Mesothelial cell of epicardium (in vitro differentiated cells): ENCODE results near the gene NTNG2. TPM values are rescaled to one million over a fixed set of nuclear protein-coding genes. Genes with fewer than 3 reads are reported as not detected.

Experiments
- DNase-seq, 2 experiments: peaks; one replicate each; pipeline ENCODE4 v3.0.0; 2021; ENCODE audit warnings: low spot score in 2 of 2; ENCODE audit not compliant: unreplicated experiment in 2 of 2
- H3K27ac Mint-ChIP-seq: 2 replicates; pipeline ENCODE4 v1.8.0; 2021; ENCODE audit warnings: mixed read lengths
- H3K27me3 Mint-ChIP-seq: 2 replicates; pipeline ENCODE4 v1.8.0; 2021; ENCODE audit warnings: low read depth, mixed read lengths
- H3K36me3 Mint-ChIP-seq: 2 replicates; pipeline ENCODE4 v1.8.0; 2021; ENCODE audit warnings: mixed read lengths
- H3K4me1 Mint-ChIP-seq: 2 replicates; pipeline ENCODE4 v1.8.0; 2021; ENCODE audit warnings: mixed read lengths
- H3K4me3 Mint-ChIP-seq: 2 replicates; pipeline ENCODE4 v1.8.0; 2021; ENCODE audit warnings: mild to moderate bottlenecking, moderate library complexity, mixed read lengths
- H3K9me3 Mint-ChIP-seq: 2 replicates; pipeline ENCODE4 v1.8.0; 2021; ENCODE audit warnings: mixed read lengths
- total RNA-seq: library from RNA; stranded (reverse); gene quantifications from 3 replicates; pipeline ENCODE4 v1.2.1, GENCODE V29; 2021
- TF ChIP-seq, protein P1 (sequence below): fragments of 200-600 bp; sonication (generic); IDR thresholded peaks from one replicate; pipeline ENCODE4 v1.5.0; 2021; ENCODE audit warnings: antibody characterized with exemption; ENCODE audit not compliant: unreplicated experiment

NTNG2 gene
- total RNA-seq, 1 donor from 2014 or later: 8.1 TPM

DNA sequence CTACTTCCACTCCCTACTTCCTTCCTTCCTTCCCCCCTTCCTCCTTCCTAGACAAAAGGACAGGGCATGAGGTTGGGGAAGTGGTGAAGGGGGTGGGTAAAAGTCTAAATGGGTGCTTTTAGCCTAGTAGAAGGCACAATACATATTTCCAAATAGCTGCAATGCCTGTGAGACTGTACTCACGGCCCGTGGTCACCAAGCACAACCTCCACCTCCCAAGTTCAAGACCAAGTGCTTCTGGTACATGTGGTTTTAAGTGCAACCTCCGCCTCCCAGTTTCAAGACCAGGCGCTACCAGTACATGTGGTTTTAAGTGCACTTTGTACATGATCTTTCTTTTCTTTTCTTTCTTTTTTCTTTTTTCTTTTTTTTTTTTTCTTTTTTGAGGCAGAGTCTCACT lies 14.5 kb upstream of the NTNG2 start:
- Mint-ChIP-seq H3K4me1 (no peaks in the 10 kb centered on the region), H3K36me3 (no peaks in the 10 kb centered on the region), H3K27me3 (peaks cover 77% of the 10 kb centered on the region), H3K27ac (no peak overlapping the region), H3K9me3 (peaks cover 7% of the 10 kb centered on the region), H3K4me3 (no peak overlapping the region)
- DNase-seq: no peak
- TF ChIP-seq, protein P1, sequence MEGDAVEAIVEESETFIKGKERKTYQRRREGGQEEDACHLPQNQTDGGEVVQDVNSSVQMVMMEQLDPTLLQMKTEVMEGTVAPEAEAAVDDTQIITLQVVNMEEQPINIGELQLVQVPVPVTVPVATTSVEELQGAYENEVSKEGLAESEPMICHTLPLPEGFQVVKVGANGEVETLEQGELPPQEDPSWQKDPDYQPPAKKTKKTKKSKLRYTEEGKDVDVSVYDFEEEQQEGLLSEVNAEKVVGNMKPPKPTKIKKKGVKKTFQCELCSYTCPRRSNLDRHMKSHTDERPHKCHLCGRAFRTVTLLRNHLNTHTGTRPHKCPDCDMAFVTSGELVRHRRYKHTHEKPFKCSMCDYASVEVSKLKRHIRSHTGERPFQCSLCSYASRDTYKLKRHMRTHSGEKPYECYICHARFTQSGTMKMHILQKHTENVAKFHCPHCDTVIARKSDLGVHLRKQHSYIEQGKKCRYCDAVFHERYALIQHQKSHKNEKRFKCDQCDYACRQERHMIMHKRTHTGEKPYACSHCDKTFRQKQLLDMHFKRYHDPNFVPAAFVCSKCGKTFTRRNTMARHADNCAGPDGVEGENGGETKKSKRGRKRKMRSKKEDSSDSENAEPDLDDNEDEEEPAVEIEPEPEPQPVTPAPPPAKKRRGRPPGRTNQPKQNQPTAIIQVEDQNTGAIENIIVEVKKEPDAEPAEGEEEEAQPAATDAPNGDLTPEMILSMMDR: no peak

DNA sequence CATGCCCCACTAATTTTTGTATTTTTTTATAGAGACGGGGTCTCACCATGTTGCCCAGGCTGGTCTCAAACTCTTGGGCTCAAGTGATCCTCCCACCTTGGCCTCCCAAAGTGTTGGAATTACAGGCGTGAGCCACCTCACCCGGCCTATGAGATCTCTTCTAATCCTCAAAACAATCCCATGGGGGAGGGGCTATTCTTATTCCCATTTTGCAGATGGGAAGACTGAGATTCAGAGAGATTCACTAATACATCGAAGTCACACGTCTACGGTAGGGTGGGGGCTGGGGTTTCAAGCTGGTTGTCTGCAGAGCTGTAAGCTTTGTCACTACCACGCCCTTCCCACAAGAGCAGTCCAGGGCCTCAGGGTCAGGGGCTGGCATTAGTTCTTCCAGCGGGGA lies 14.0 kb upstream of the NTNG2 start:
- no peak for DNase-seq
- no peak overlapping the region for H3K4me3 Mint-ChIP-seq
- H3K9me3 Mint-ChIP-seq: peaks cover 7% of the 10 kb centered on the region
- no peak overlapping the region for H3K27ac Mint-ChIP-seq
- H3K36me3 Mint-ChIP-seq: no peaks in the 10 kb centered on the region
- TF ChIP-seq, protein P1: no peak
- H3K27me3 Mint-ChIP-seq: peaks cover 77% of the 10 kb centered on the region
- no peaks in the 10 kb centered on the region for H3K4me1 Mint-ChIP-seq

DNA sequence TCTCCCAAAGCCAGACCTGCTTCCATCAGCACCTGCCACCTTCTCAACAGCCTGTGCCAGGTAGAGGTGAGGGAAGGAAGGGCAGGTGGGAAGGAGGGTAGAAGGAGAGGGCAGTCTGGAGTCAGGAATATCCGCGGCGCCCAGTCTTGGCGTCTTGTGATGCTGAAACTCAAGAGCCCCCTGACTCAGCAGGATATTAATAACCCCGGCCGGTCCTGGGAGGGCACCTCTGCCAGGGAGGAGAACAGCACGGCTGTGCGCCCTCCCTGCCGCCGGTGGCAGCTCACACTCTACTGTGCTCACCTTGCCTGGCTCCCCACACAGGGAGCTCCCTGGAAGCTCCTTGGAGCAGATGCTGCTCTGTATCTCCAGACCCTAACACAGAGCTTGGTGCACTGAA lies 11.6 kb upstream of the NTNG2 start:
- no peaks in the 10 kb centered on the region for H3K36me3 Mint-ChIP-seq
- peaks cover 2% of the 10 kb centered on the region for H3K4me1 Mint-ChIP-seq
- peaks cover 77% of the 10 kb centered on the region for H3K27me3 Mint-ChIP-seq
- TF ChIP-seq, protein P1: no peak
- peaks cover under 1% of the 10 kb centered on the region for H3K9me3 Mint-ChIP-seq
- no peak for DNase-seq
- no peak overlapping the region for H3K4me3 Mint-ChIP-seq
- H3K27ac Mint-ChIP-seq: no peak overlapping the region

DNA sequence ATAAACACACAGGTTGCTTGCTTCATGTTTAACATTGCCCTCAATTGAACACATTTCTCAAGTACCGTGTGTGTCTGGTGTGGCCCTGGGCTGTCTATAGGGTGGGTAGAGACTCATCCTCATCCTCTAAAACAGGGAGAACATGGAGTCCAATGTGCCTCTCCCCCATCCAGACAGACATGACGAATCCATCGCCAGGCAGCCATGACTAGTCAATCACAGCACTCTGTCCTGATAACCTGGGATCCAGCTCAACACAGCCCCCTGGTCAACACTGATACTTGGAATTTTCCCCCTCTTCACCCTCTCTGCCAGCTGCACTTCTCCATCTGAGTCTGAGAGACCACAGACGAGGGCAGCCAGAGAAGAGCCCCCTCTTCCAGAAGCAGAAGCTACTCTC lies 10.7 kb upstream of the NTNG2 start:
- TF ChIP-seq, protein P1: no peak
- peaks cover 2% of the 10 kb centered on the region for H3K4me1 Mint-ChIP-seq
- H3K9me3 Mint-ChIP-seq: no peaks in the 10 kb centered on the region
- no peak for DNase-seq
- no peaks in the 10 kb centered on the region for H3K36me3 Mint-ChIP-seq
- no peak overlapping the region for H3K4me3 Mint-ChIP-seq
- H3K27me3 Mint-ChIP-seq: peaks cover 77% of the 10 kb centered on the region
- no peak overlapping the region for H3K27ac Mint-ChIP-seq

DNA sequence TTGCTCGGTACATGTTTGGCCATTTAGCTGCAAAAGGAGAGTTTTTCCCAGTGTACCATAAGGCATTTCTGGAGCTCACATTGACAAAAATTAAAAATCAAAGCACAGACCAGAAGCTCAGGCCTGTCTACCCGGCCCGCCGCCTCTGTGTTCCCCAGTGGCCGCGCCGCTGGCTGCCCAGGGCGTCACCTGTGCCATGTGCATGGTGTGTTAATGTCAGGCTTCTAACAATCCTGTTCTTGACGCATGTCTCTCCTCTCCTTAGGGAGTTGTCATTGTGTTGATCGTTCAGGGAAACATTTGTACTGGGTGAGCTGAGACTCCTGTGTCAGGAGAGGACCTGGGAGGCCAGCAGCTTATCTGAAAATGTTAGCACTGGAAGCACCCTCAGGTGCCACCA lies 9.6 kb upstream of the NTNG2 start:
- TF ChIP-seq, protein P1: no peak
- H3K27ac Mint-ChIP-seq: no peak overlapping the region
- H3K27me3 Mint-ChIP-seq: peaks cover 80% of the 10 kb centered on the region
- no peak overlapping the region for H3K4me3 Mint-ChIP-seq
- H3K4me1 Mint-ChIP-seq: peaks cover 2% of the 10 kb centered on the region
- no peaks in the 10 kb centered on the region for H3K9me3 Mint-ChIP-seq
- no peak for DNase-seq
- H3K36me3 Mint-ChIP-seq: no peaks in the 10 kb centered on the region
